GM12878 (cell line): ENCODE data around the gene ATXN1. TPM values are rescaled to one million over a fixed set of nuclear protein-coding genes. Genes with fewer than 3 reads are reported as not detected.

Experiments used
- ATAC-seq: fragments of 200-7000 bp; cut with Tn5 transposase; 3 replicates; pipeline ENCODE4 v1.9.1; 2020; ENCODE audit warnings: mild to moderate bottlenecking, moderate library complexity
- BruUV-seq: library from RNA; stranded (reverse); fragments of 400-500 nt; replicated peaks from 2 replicates; lab custom pipeline; 2021; lab: Mats Ljungman, UMichigan
- CTCF ChIA-PET: fragments of 300-600 bp; sonication (Branson Sonifier 250); formaldehyde crosslinking; extraction: SDS; loops from one replicate; lab custom pipeline; 2021; ENCODE audit warnings: inconsistent platforms; lab: Yijun Ruan, JAX
- POLR2A ChIA-PET: fragments of 350-600 bp; formaldehyde crosslinking; extraction: SDS; loops from one replicate; lab custom pipeline; 2021; ENCODE audit warnings: inconsistent platforms; lab: Charles Lee
- RAD21 ChIA-PET: fragments of 300-600 bp; sonication (Branson Sonifier 250); formaldehyde crosslinking; loops from one replicate; lab custom pipeline; 2023; ENCODE audit warnings: antibody characterized with exemption; ENCODE audit not compliant: unreplicated experiment; lab: Charles Lee
- SMC1A ChIA-PET: fragments of 300-600 bp; sonication (Branson Sonifier 250); formaldehyde crosslinking; loops from one replicate; lab custom pipeline; 2023; ENCODE audit not compliant: unreplicated experiment, uncharacterized antibody; lab: Charles Lee
- DNase-seq: peaks from one replicate; pipeline ENCODE4 v3.0.0-alpha.2; 2011; ENCODE audit warnings: low read depth, low spot score
- FAIRE-seq: peaks from 3 replicates; lab custom pipeline; 2011; peaks lifted over from hg19 to GRCh38; lab: Jason Lieb, UNC
- H2AFZ ChIP-seq: 2 replicates; pipeline ENCODE4 v1.6.0; 2011; ENCODE audit warnings: low read depth, low read length, control low read depth; ENCODE audit not compliant: control insufficient read depth
- H3K27ac ChIP-seq: 2 replicates; pipeline ENCODE4 v1.5.1; 2011; ENCODE audit warnings: control low read depth; ENCODE audit not compliant: control insufficient read depth, insufficient read depth
- H3K27me3 ChIP-seq, 2 experiments: replicated peaks in 1 of 2; 2 replicates each; pipeline versions ENCODE4 v1.6.0 to v1.6.1; 2011; ENCODE audit warnings: low read length in 1 of 2; ENCODE audit not compliant: control insufficient read depth in 2 of 2, insufficient read depth in 2 of 2
- H3K36me3 ChIP-seq, 2 experiments: 2 replicates each; pipeline ENCODE4 v1.5.1; 2011; ENCODE audit warnings: low read length in 1 of 2; ENCODE audit not compliant: control insufficient read depth in 2 of 2, insufficient read depth in 2 of 2
- H3K4me1 ChIP-seq: 2 replicates; pipeline ENCODE4 v1.6.1; 2011; ENCODE audit warnings: mild to moderate bottlenecking, low read length, moderate library complexity, mixed read lengths; ENCODE audit not compliant: control insufficient read depth, insufficient read depth
- H3K4me2 ChIP-seq: 2 replicates; pipeline ENCODE4 v1.6.0; 2011; ENCODE audit warnings: control low read depth; ENCODE audit not compliant: control insufficient read depth, insufficient read depth
- H3K4me3 ChIP-seq: fragments of 200-600 bp; sonication (generic); 2 replicates; pipeline ENCODE4 v1.5.1; 2016
- H3K79me2 ChIP-seq: 2 replicates; pipeline ENCODE4 v1.6.0; 2011; ENCODE audit warnings: low read length; ENCODE audit not compliant: control insufficient read depth, insufficient read depth
- H3K9ac ChIP-seq: 2 replicates; pipeline ENCODE4 v1.8.0; 2011; ENCODE audit warnings: low read length, control low read depth, mixed read lengths; ENCODE audit not compliant: control insufficient read depth, insufficient read depth
- H3K9me3 ChIP-seq: replicated peaks from 3 replicates; pipeline ENCODE4 v1.5.1; 2011; ENCODE audit warnings: mild to moderate bottlenecking, low read length; ENCODE audit not compliant: control insufficient read depth, insufficient read depth
- H4K20me1 ChIP-seq: 2 replicates; pipeline ENCODE4 v1.6.0; 2011; ENCODE audit not compliant: control insufficient read depth, insufficient read depth
- IKZF1 ChIP-seq: fragments of 450-650 bp; conservative IDR thresholded peaks from 2 replicates; pipeline ENCODE4 v1.6.1; 2017; ENCODE audit warnings: antibody characterized with exemption, mild to moderate bottlenecking
- LARP7 ChIP-seq: fragments of 450-650 bp; IDR thresholded peaks from 2 replicates; pipeline ENCODE4 v1.6.1; 2017; ENCODE audit warnings: mild to moderate bottlenecking
- MTA2 ChIP-seq: fragments of 450-650 bp; IDR thresholded peaks from 2 replicates; pipeline ENCODE4 v1.6.1; 2016; ENCODE audit warnings: low read depth, mild to moderate bottlenecking, moderate library complexity
- NR2F1 ChIP-seq: fragments of 450-650 bp; conservative IDR thresholded peaks from 2 replicates; pipeline ENCODE4 v1.6.1; 2017; ENCODE audit warnings: mild to moderate bottlenecking
- NRF1 ChIP-seq: conservative IDR thresholded peaks from 2 replicates; pipeline ENCODE4 v1.6.1; 2011; ENCODE audit warnings: mild to moderate bottlenecking, low read depth, low read length, improper control_type of control experiment
- ZNF592 ChIP-seq: fragments of 450-650 bp; IDR thresholded peaks from 2 replicates; pipeline ENCODE4 v1.6.1; 2017; ENCODE audit warnings: mild to moderate bottlenecking, moderate library complexity
- WGBS: methylation state at CpG from one replicate; pipeline ENCODE4 v1.1.6; 2016; ENCODE audit warnings: low lambda C conversion rate; ENCODE audit not compliant: insufficient replicate concordance, insufficient coverage; ENCODE audit errors: missing lambda C conversion rate; 5-methylcytosine and 5-hydroxymethylcytosine counted together
- in situ Hi-C: fragments of 300-500 bp; cut with MboI; formaldehyde crosslinking; loops from 9 replicates; pipeline ENCODE4 v1.14.3; 2018; ENCODE audit warnings: mixed read lengths
- intact Hi-C: fragments of 100-400 bp; cut with micrococcal nuclease; formaldehyde crosslinking; loops from one replicate; pipeline ENCODE4 v1.14.2; 2022; ENCODE audit not compliant: unreplicated experiment
- polyA plus RNA-seq, 11 experiments: library from polyadenylated mRNA; depleted of rRNA in 4 of 11; unstranded in 6 of 11; stranded (reverse) in 5 of 11; fragments of >200 nt; fragmentation: Nextera tagmentation in 4 of 11; fragmentation: Illumina TruSeq in 1 of 11; extraction: Ambion mirVana in 4 of 11; extraction: Trizol in 1 of 11; gene quantifications; 1 replicate in 1 of 11; 2 replicates in 10 of 11; pipeline versions ENCODE4 v1.2.1 to v1.2.3, GENCODE V29; 2011 to 2016; ENCODE audit warnings: inconsistent platforms in 2 of 11, missing spikeins in 2 of 11, low read depth in 1 of 11
- total RNA-seq, 4 experiments: library from RNA; depleted of rRNA in 3 of 4; stranded (reverse); fragments of >200 nt in 3 of 4; fragmentation: Illumina TruSeq in 1 of 4; extraction: Trizol in 1 of 4; gene quantifications; 2 replicates each; pipeline versions ENCODE4 v1.2.1 to v1.2.3, GENCODE V29; 2013 to 2021
- TF ChIP-seq, protein P1 (sequence below): IDR thresholded peaks from 2 replicates; pipeline ENCODE4 v1.6.1; 2011; ENCODE audit warnings: low read depth, low read length, improper control_type of control experiment, borderline replicate concordance

The ATXN1 gene
- total and polyA plus RNA-seq, 10 of the 15 experiments (the other 5 are each of a cell fraction or from before 2014, with no cell fraction given): 12.2 to 51.2 (median 20.5) TPM

DNA sequence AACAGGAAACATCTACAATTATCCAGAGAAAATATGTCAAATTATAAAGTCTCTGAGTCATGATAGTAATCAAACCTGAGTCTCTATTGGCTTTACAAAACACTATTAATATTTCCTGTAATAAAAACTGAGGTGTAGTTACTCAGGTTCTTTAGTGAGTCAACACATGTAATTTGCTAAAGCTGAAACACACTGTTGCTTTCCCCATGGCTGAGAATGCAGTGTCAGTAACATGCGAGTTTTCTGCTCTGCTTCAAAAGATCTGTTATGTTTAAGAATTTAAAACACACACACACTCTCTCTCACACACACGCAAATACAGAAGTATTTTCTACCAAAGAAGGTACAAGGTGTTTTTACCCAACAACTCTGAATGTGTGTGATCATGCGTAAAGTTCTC lies 38.6 kb downstream of the ATXN1 start:
- POLR2A ChIA-PET: no interaction called here
- TF ChIP-seq, protein P1, sequence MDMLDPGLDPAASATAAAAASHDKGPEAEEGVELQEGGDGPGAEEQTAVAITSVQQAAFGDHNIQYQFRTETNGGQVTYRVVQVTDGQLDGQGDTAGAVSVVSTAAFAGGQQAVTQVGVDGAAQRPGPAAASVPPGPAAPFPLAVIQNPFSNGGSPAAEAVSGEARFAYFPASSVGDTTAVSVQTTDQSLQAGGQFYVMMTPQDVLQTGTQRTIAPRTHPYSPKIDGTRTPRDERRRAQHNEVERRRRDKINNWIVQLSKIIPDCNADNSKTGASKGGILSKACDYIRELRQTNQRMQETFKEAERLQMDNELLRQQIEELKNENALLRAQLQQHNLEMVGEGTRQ: no peak
- TF ChIP-seq LARP7: no peak
- no peak for TF ChIP-seq MTA2
- no peak for TF ChIP-seq IKZF1
- Histone ChIP-seq H3K36me3 (no peaks in the 10 kb centered on the region; a peak in 1 of 4 replicates), H3K27ac (no peak overlapping the region), H3K4me1 (no peaks in the 10 kb centered on the region; the same call in 1 of the 2 replicates), H3K27me3 (no peaks in the 10 kb centered on the region; a peak in 1 of 4 replicates), H3K4me2 (no peak overlapping the region), H3K79me2 (no peaks in the 10 kb centered on the region; the same call in 1 of the 2 replicates), H2AFZ (no peak overlapping the region), H4K20me1 (peaks cover 4% of the 10 kb centered on the region), H3K4me3 (no peak overlapping the region), H3K9me3 (no peaks in the 10 kb centered on the region; the same call in 2 of the 3 replicates), H3K9ac (no peak overlapping the region)
- 80% methylated on average over 3 of the region's 3 CpGs for WGBS
- FAIRE-seq: no peak
- in situ Hi-C loops: no loop called here
- RAD21 ChIA-PET: no interaction called here
- SMC1A ChIA-PET: interaction anchor here (1.4 to 7.3 kb wide), 3 partner anchors 9 to 17 kb away, joined by 6 to 28 read pairs (median 7); no protein-coding TSS in a partner anchor
- ATAC-seq: no peak
- DNase-seq: no peak
- BruUV-seq: no TSS peak
- intact Hi-C loops: no loop called here
- CTCF ChIA-PET: interaction anchor here (0.6 to 1.4 kb wide), 2 partner anchors 48 to 1740 kb away, joined by 3 read pairs; no protein-coding TSS in a partner anchor

GRCh38 chr6:16721977-16722376 lies 39.3 kb downstream of the ATXN1 start:
- Histone ChIP-seq H4K20me1 (peaks cover 7% of the 10 kb centered on the region), H3K27me3 (no peaks in the 10 kb centered on the region; a peak in 1 of 4 replicates), H3K9me3 (no peaks in the 10 kb centered on the region; the same call in 2 of the 3 replicates), H3K36me3 (no peaks in the 10 kb centered on the region; a peak in 1 of 4 replicates), H3K79me2 (no peaks in the 10 kb centered on the region; the same call in 1 of the 2 replicates), H3K4me1 (no peaks in the 10 kb centered on the region; the same call in 1 of the 2 replicates), H3K27ac (no peak overlapping the region), H2AFZ (no peak overlapping the region), H3K4me2 (no peak overlapping the region), H3K4me3 (no peak overlapping the region), H3K9ac (no peak overlapping the region)
- ATAC-seq (no peak), FAIRE-seq (no peak), DNase-seq (no peak)
- ChIA-PET POLR2A (interaction anchor here (0.7 kb wide), 1 partner anchor 36 kb away, joined by 3 read pairs; no protein-coding TSS in a partner anchor), SMC1A (interaction anchor here (0.6 to 2.4 kb wide), 5 partner anchors 9 to 926 kb away, joined by 3 to 7 read pairs (median 3); no protein-coding TSS in a partner anchor), CTCF (interaction anchor here (0.6 to 2.5 kb wide), 5 partner anchors 32 to 1739 kb away, joined by 3 to 7 read pairs (median 4); no protein-coding TSS in a partner anchor), RAD21 (interaction anchor here (1.7 to 1.8 kb wide), 2 partner anchors 8 to 41 kb away, joined by 4 to 6 read pairs; no protein-coding TSS in a partner anchor)
- 79% methylated on average over 5 of the region's 5 CpGs for WGBS
- intact Hi-C loops: no loop called here
- in situ Hi-C loops: no loop called here
- no TSS peak for BruUV-seq
- no peak for TF ChIP-seq NRF1
- no peak for TF ChIP-seq IKZF1
- no peak for TF ChIP-seq NR2F1
- TF ChIP-seq ZNF592: no peak
